Peyer's patch (tissue), 4 donors: Measurements from ENCODE around the gene LAMC3.

ENCODE experiments used
- POLR2A ChIP-seq, 2 donors: fragments of 450-650 bp; IDR thresholded peaks; one replicate each; pipeline ENCODE4 v1.5.1; 2017; ENCODE audit warnings: antibody characterized with exemption in 2 of 2, mild to moderate bottlenecking in 2 of 2, moderate library complexity in 2 of 2
- TF ChIP-seq, protein P1 (sequence below), 6 experiments: fragments of 450-650 bp in 4 of 6; fragments of 200-600 bp in 2 of 6; sonication (generic) in 1 of 6; IDR thresholded peaks; one replicate each; pipeline ENCODE4 v1.5.1; 2017 to 2019; ENCODE audit warnings: antibody characterized with exemption in 6 of 6, mild to moderate bottlenecking in 3 of 6, moderate library complexity in 1 of 6

DNA sequence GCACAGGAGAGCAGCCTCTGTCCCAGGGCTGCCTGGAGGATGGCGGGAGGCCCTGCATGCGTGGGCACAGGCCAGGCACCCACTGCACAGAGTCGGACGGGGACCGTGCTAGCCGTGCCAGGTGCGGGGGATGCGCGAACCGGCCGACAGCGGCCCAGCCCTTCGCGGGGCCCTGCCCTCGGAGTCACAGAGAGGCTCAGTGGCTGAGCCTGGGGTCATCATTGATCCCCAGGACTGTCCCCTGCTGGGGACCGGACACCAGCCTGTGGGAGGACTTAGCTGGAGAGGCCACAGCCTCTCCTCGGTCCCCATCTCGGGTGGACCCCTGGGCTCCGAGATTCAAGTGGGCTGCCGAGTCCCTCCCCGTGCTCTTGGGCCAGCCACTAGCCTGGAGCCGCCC is 19.1 kb upstream of the LAMC3 start:
- TF ChIP-seq, protein P1, sequence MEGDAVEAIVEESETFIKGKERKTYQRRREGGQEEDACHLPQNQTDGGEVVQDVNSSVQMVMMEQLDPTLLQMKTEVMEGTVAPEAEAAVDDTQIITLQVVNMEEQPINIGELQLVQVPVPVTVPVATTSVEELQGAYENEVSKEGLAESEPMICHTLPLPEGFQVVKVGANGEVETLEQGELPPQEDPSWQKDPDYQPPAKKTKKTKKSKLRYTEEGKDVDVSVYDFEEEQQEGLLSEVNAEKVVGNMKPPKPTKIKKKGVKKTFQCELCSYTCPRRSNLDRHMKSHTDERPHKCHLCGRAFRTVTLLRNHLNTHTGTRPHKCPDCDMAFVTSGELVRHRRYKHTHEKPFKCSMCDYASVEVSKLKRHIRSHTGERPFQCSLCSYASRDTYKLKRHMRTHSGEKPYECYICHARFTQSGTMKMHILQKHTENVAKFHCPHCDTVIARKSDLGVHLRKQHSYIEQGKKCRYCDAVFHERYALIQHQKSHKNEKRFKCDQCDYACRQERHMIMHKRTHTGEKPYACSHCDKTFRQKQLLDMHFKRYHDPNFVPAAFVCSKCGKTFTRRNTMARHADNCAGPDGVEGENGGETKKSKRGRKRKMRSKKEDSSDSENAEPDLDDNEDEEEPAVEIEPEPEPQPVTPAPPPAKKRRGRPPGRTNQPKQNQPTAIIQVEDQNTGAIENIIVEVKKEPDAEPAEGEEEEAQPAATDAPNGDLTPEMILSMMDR (IDR thresholded peaks at IDR 0.05): no peak
- no peak for TF ChIP-seq POLR2A (IDR thresholded peaks at IDR 0.05)
